Immature natural killer cell (primary cell): Measurements from ENCODE around the gene JAGN1. TPM values are rescaled to one million over a fixed set of nuclear protein-coding genes. Genes with fewer than 3 reads are reported as not detected.

Experiments used
- DNase-seq, 3 donors: peaks; one replicate each; pipeline ENCODE4 v3.0.0; 2022; ENCODE audit warnings: mixed read lengths in 1 of 3
- H3K27ac Mint-ChIP-seq, 6 donors: one replicate each; pipeline ENCODE4 v1.8.0; 2020; ENCODE audit warnings: mixed read lengths in 6 of 6, mild to moderate bottlenecking in 5 of 6, inconsistent platforms in 4 of 6, moderate library complexity in 3 of 6
- H3K27me3 Mint-ChIP-seq, 3 donors: one replicate each; pipeline ENCODE4 v1.8.0; 2020 to 2021; ENCODE audit warnings: low read depth in 3 of 3, mild to moderate bottlenecking in 3 of 3, mixed read lengths in 3 of 3, moderate library complexity in 3 of 3, inconsistent platforms in 1 of 3
- H3K36me3 Mint-ChIP-seq, 3 donors: one replicate each; pipeline ENCODE4 v1.8.0; 2020; ENCODE audit warnings: mixed read lengths in 3 of 3, inconsistent platforms in 2 of 3, mild to moderate bottlenecking in 2 of 3
- H3K4me1 Mint-ChIP-seq, 2 donors: one replicate each; pipeline ENCODE4 v1.8.0; 2020; ENCODE audit warnings: inconsistent platforms in 2 of 2, mild to moderate bottlenecking in 2 of 2, mixed read lengths in 2 of 2, moderate library complexity in 1 of 2
- H3K4me3 Mint-ChIP-seq, 5 donors: one replicate each; pipeline ENCODE4 v1.8.0; 2020; ENCODE audit warnings: mild to moderate bottlenecking in 5 of 5, mixed read lengths in 5 of 5, inconsistent platforms in 3 of 5, moderate library complexity in 3 of 5
- H3K9me3 Mint-ChIP-seq, 6 donors: one replicate each; pipeline ENCODE4 v1.8.0; 2020; ENCODE audit warnings: mild to moderate bottlenecking in 6 of 6, mixed read lengths in 6 of 6, inconsistent platforms in 4 of 6, moderate library complexity in 3 of 6
- polyA plus RNA-seq, 3 donors: library from polyadenylated mRNA; unstranded; fragments of 300-500 nt; fragmentation: Illumina TruSeq; gene quantifications; one replicate each; pipeline ENCODE4 v1.2.3, GENCODE V29; 2021

JAGN1 gene
- polyA plus RNA-seq, 3 donors from 2014 or later: 36.1 to 50.3 (median 37.9) TPM

GRCh38 chr3:9909221-9910013 is 19.0 kb downstream of the JAGN1 start:
- Mint-ChIP-seq H3K27me3 (peaks cover 2 to 4% (median 2%) of the 10 kb centered on the region in 3 donors), H3K4me3 (no peak overlapping the region), H3K27ac (peak overlapping the region in 2 of 6 donors; percentile 2 to 59), H3K4me1 (peaks cover 2 to 10% of the 10 kb centered on the region in 2 donors), H3K9me3 (no peaks in the 10 kb centered on the region), H3K36me3 (no peaks in the 10 kb centered on the region)
- DNase-seq: no peak

- no peaks in the 10 kb centered on the region for H3K9me3 Mint-ChIP-seq
- H3K36me3 Mint-ChIP-seq: no peaks in the 10 kb centered on the region
- H3K4me1 Mint-ChIP-seq: peaks cover 10 to 16% of the 10 kb centered on the region in 2 donors
- H3K4me3 Mint-ChIP-seq: peak overlapping the region in 2 of 5 donors; percentile 14 to 64
- no peak for DNase-seq
- peaks cover 0 to 4% (median 2%) of the 10 kb centered on the region in 3 donors for H3K27me3 Mint-ChIP-seq
- H3K27ac Mint-ChIP-seq: no peak overlapping the region
Observed at GRCh38 chr3:9911863-9912262, 21.5 kb downstream of the JAGN1 start.

- Mint-ChIP-seq H3K9me3 (no peaks in the 10 kb centered on the region), H3K27ac (no peak overlapping the region), H3K36me3 (no peaks in the 10 kb centered on the region), H3K4me1 (peaks cover 10 to 16% of the 10 kb centered on the region in 2 donors), H3K27me3 (peaks cover 0 to 4% (median 2%) of the 10 kb centered on the region in 3 donors), H3K4me3 (peak overlapping the region in 2 of 5 donors; percentile 14 to 64)
- DNase-seq: no peak
Observed at GRCh38 chr3:9912294-9912935, 22.0 kb downstream of the JAGN1 start.

- Mint-ChIP-seq H3K27me3 (peaks cover 0 to 4% (median 0%) of the 10 kb centered on the region in 3 donors), H3K9me3 (no peaks in the 10 kb centered on the region), H3K4me3 (no peak overlapping the region), H3K4me1 (peaks cover 10 to 16% of the 10 kb centered on the region in 2 donors), H3K27ac (no peak overlapping the region), H3K36me3 (no peaks in the 10 kb centered on the region)
- no peak for DNase-seq
Observed at GRCh38 chr3:9913601-9914000, 23.2 kb downstream of the JAGN1 start.

- no peak overlapping the region for H3K27ac Mint-ChIP-seq
- H3K4me3 Mint-ChIP-seq: no peak overlapping the region
- H3K9me3 Mint-ChIP-seq: no peaks in the 10 kb centered on the region
- H3K4me1 Mint-ChIP-seq: peaks cover 10 to 16% of the 10 kb centered on the region in 2 donors
- no peaks in the 10 kb centered on the region for H3K36me3 Mint-ChIP-seq
- no peak for DNase-seq
- peaks cover 0 to 4% (median 0%) of the 10 kb centered on the region in 3 donors for H3K27me3 Mint-ChIP-seq
Observed at GRCh38 chr3:9914011-9914410, 23.6 kb downstream of the JAGN1 start.

- DNase-seq: no peak
- no peaks in the 10 kb centered on the region for H3K36me3 Mint-ChIP-seq
- H3K9me3 Mint-ChIP-seq: no peaks in the 10 kb centered on the region
- H3K4me3 Mint-ChIP-seq: peak overlapping the region; percentile 46 to 75 (median 69)
- no peak overlapping the region for H3K27ac Mint-ChIP-seq
- peaks cover 10 to 16% of the 10 kb centered on the region in 2 donors for H3K4me1 Mint-ChIP-seq
- peaks cover 0 to 4% (median 0%) of the 10 kb centered on the region in 3 donors for H3K27me3 Mint-ChIP-seq
Observed at GRCh38 chr3:9914559-9915253, 24.3 kb downstream of the JAGN1 start.

- Mint-ChIP-seq H3K4me3 (peak overlapping the region; percentile 72 to 81 (median 79)), H3K36me3 (no peaks in the 10 kb centered on the region), H3K27ac (no peak overlapping the region), H3K9me3 (no peaks in the 10 kb centered on the region), H3K27me3 (peaks cover 0 to 5% (median 2%) of the 10 kb centered on the region in 3 donors), H3K4me1 (peaks cover 10 to 16% of the 10 kb centered on the region in 2 donors)
- peak; percentile 42 to 50 (median 44) for DNase-seq
Observed at GRCh38 chr3:9915254-9916141, 25.1 kb downstream of the JAGN1 start.

- Mint-ChIP-seq H3K4me3 (peak overlapping the region; percentile 64 to 81 (median 75)), H3K36me3 (no peaks in the 10 kb centered on the region), H3K27me3 (peaks cover 0 to 6% (median 6%) of the 10 kb centered on the region in 3 donors), H3K27ac (peak overlapping the region in 1 of 6 donors; percentile 12), H3K9me3 (no peaks in the 10 kb centered on the region), H3K4me1 (peaks cover 10 to 16% of the 10 kb centered on the region in 2 donors)
- DNase-seq: no peak
Observed at GRCh38 chr3:9916346-9916733, 25.9 kb downstream of the JAGN1 start.

GRCh38 chr3:9916734-9917680 is 26.6 kb downstream of the JAGN1 start, which contains the start of gene IL17RC:
Gene IL17RC (plus strand): TSS chr3:9917098. CDS start chr3:9917316, 218 bp downstream.
- H3K4me1 Mint-ChIP-seq: peaks cover 10 to 14% of the 10 kb centered on the region in 2 donors
- no peak for DNase-seq
- H3K4me3 Mint-ChIP-seq: peak within 1 kb of the TSS; percentile 72 to 81 (median 79)
- peaks cover 0 to 6% (median 6%) of the 10 kb centered on the region in 3 donors for H3K27me3 Mint-ChIP-seq
- H3K9me3 Mint-ChIP-seq: no peaks in the 10 kb centered on the region
- no peaks in the 10 kb centered on the region for H3K36me3 Mint-ChIP-seq
- peak within 1 kb of the TSS in 1 of 6 donors; percentile 12 for H3K27ac Mint-ChIP-seq

GRCh38 chr3:9917820-9918219 is 27.4 kb downstream of the JAGN1 start:
- Mint-ChIP-seq H3K9me3 (no peaks in the 10 kb centered on the region), H3K36me3 (no peaks in the 10 kb centered on the region), H3K27me3 (peaks cover 0 to 6% (median 5%) of the 10 kb centered on the region in 3 donors), H3K4me3 (peak overlapping the region in 1 of 5 donors; percentile 3), H3K27ac (no peak overlapping the region), H3K4me1 (peaks cover 6 to 8% of the 10 kb centered on the region in 2 donors)
- no peak for DNase-seq

- Mint-ChIP-seq H3K27ac (no peak overlapping the region), H3K36me3 (no peaks in the 10 kb centered on the region), H3K4me3 (no peak overlapping the region), H3K27me3 (peaks cover 0 to 8% (median 3%) of the 10 kb centered on the region in 3 donors), H3K9me3 (no peaks in the 10 kb centered on the region), H3K4me1 (peaks cover 6 to 8% of the 10 kb centered on the region in 2 donors)
- DNase-seq: no peak
Observed at GRCh38 chr3:9918261-9919038, 28.0 kb downstream of the JAGN1 start.
